SIG-M5 treated with dmso at 0.1 percent for 504 hours (cell line): Measurements from ENCODE around the gene CLCN6.

ENCODE experiments used
- DNase-seq: peaks from one replicate; lab custom pipeline; 2025; ENCODE audit not compliant: unreplicated experiment; lab: John Stamatoyannopoulos, UW

CLCN6 gene

GRCh38 chr1:11847667-11848372 lies 41.8 kb downstream of the CLCN6 start, which contains the start of gene NPPA:
TSS of gene NPPA (minus strand) at chr1:11847783. CDS start at chr1:11847684, 99 bp downstream.
- DNase-seq = no peak

GRCh38 chr1:11848373-11848700 lies 42.3 kb downstream of the CLCN6 start:
- no peak for DNase-seq

- DNase-seq = no peak
These were observed 44.2 kb downstream of the CLCN6 start for GRCh38 chr1:11850156-11850555.

GRCh38 chr1:11851180-11851579 lies 45.2 kb downstream of the CLCN6 start:
- peak; percentile 90 for DNase-seq

- DNase-seq = no peak
These were observed 48.5 kb downstream of the CLCN6 start for GRCh38 chr1:11854519-11854918.

GRCh38 chr1:11855430-11855829 lies 49.4 kb downstream of the CLCN6 start:
- no peak for DNase-seq

GRCh38 chr1:11856698-11857097 lies 50.7 kb downstream of the CLCN6 start:
- no peak for DNase-seq

GRCh38 chr1:11857164-11857851 lies 51.3 kb downstream of the CLCN6 start:
- no peak for DNase-seq

- no peak for DNase-seq
These were observed 52.2 kb downstream of the CLCN6 start for GRCh38 chr1:11858158-11858557.

- DNase-seq = no peak
These were observed 52.6 kb downstream of the CLCN6 start, which contains the start of gene NPPB for GRCh38 chr1:11858613-11858967. TSS of gene NPPB (minus strand) at chr1:11858945. CDS start at chr1:11858833, 112 bp downstream.

- peak; percentile 35 for DNase-seq
These were observed 53.2 kb downstream of the CLCN6 start for GRCh38 chr1:11858968-11859871.

- no peak for DNase-seq
These were observed 54.1 kb downstream of the CLCN6 start for GRCh38 chr1:11860083-11860482.

GRCh38 chr1:11860587-11860986 lies 54.6 kb downstream of the CLCN6 start:
- no peak for DNase-seq

- no peak for DNase-seq
These were observed 56.9 kb downstream of the CLCN6 start for GRCh38 chr1:11862890-11863289.

GRCh38 chr1:11868331-11868980 lies 62.5 kb downstream of the CLCN6 start:
- no peak for DNase-seq

- no peak for DNase-seq
These were observed 63.1 kb downstream of the CLCN6 start for GRCh38 chr1:11869104-11869503.

- DNase-seq = no peak
These were observed 63.7 kb downstream of the CLCN6 start for GRCh38 chr1:11869650-11870207.

- no peak for DNase-seq
These were observed 66.6 kb downstream of the CLCN6 start for GRCh38 chr1:11872545-11872944.

GRCh38 chr1:11873395-11874257 lies 67.6 kb downstream of the CLCN6 start:
- DNase-seq = no peak

- no peak for DNase-seq
These were observed 68.2 kb downstream of the CLCN6 start for GRCh38 chr1:11874258-11874562.
